ENCODE measurements around the gene RFNG. TPM values are rescaled to one million over a fixed set of nuclear protein-coding genes. Genes with fewer than 3 reads are reported as not detected.
A peak's percentile ranks its signal among the peaks of the same experiment; 100 is the strongest.

The RFNG gene
- total and polyA plus RNA-seq, 2 of the 13 experiments (the other 11 are each of a cell fraction or from before 2014, with no cell fraction given) = 61.4 to 64.0 TPM

DNA sequence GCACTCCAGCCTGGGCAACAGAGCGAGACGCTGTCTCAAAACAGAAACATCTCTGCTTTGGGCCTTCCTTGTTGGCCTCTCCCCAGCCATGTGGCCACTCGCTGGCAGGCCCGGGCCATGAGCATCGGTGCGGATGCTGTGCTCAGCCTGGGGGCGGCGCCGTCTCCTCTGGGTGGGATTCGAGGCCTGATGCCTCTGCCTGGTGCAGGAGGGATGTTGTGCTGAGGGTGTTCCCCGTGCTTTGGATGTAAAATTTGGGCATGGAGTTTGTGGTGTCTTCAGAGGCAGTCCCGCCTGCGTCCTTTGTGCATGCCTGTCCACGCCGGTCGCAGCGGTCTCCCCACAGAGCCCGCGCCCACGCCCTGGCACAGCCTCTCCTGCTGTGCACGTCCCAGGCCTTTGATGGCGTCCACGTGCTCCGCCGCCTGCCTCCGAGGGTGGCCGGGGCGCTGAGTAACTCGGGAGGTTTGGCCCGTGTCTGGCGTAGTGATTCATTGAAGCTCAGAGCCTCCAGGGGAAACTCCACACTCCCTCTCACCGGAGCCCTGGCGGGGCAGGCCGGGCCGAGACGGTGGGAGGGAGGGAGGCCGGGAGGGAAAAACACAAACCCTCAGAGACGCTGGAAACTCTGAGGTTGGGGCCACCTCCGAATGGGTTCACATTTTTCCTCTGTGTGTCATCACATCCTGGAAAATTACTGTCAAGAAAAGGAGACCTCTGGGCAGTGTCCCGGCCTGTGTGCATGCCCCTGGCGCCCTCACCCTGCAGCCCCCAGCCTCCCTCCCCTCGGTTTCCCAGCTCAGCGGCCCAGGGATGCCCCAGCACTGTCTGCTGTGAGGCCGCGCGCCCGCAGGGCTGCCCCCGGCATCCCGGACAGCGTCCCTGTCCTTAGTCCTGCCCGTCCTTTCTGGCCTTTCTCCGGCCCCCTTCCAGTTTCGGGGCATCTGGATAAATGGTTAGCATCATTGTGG is 47.9 kb downstream of the RFNG start:
- POLR2A ChIA-PET = interaction anchor here (0.6 to 16.1 kb wide), 16 partner anchors 10 to 166 kb away, joined by 3 to 470 read pairs (median 4); partner anchors contain the start of genes CENPX, DCXR, LRRC45 and NOTUM
- ATAC-seq = peak; percentile 8
- TF ChIP-seq KDM4B (CRISPR knock-in tag; IDR thresholded peaks at IDR 0.05) (peak; percentile 84), ZNF7 (CRISPR knock-in tag; IDR thresholded peaks at IDR 0.05) (no peak), ZNF101 (CRISPR knock-in tag; IDR thresholded peaks at IDR 0.05; ENCODE audit: borderline replicate concordance, low read depth) (no peak), ZNF10 (CRISPR knock-in tag; IDR thresholded peaks at IDR 0.05; ENCODE audit: borderline replicate concordance, low read depth) (no peak), ZNF879 (CRISPR knock-in tag; IDR thresholded peaks at IDR 0.05) (peak; percentile 48; the same call in 1 of the 2 replicates), SOX13 (IDR thresholded peaks at IDR 0.05) (no peak; the same call in 1 of the 2 replicates), SOX13 (CRISPR knock-in tag; conservative IDR thresholded peaks at IDR 0.05 in 1 of 2, IDR thresholded peaks at IDR 0.05 in 1 of 2) (peak in 1 of 2 experiments; percentile 63; a peak in 2 of 4 replicates), CENPBD1 (CRISPR knock-in tag; IDR thresholded peaks at IDR 0.05; ENCODE audit: borderline replicate concordance, low read depth) (no peak; the same call in 1 of the 2 replicates), ELK4 (CRISPR knock-in tag; IDR thresholded peaks at IDR 0.05; ENCODE audit: borderline replicate concordance) (no peak), IKZF4 (CRISPR knock-in tag; IDR thresholded peaks at IDR 0.05; ENCODE audit: borderline replicate concordance, low read depth, not compliant biosample characterization) (no peak), HOXA5 (CRISPR knock-in tag; IDR thresholded peaks at IDR 0.05) (peak; percentile 51; the same call in 1 of the 2 replicates), ZNF687 (CRISPR knock-in tag; IDR thresholded peaks at IDR 0.05) (peak; percentile 99), RORA (CRISPR knock-in tag; IDR thresholded peaks at IDR 0.05) (no peak), ZNF160 (CRISPR knock-in tag; IDR thresholded peaks at IDR 0.05) (peak; percentile 52; the same call in 1 of the 2 replicates), KLF16 (CRISPR knock-in tag; IDR thresholded peaks at IDR 0.05) (peak; percentile 34 to 76; a peak in 2 of 4 replicates)
- TF ChIP-seq, protein P1, sequence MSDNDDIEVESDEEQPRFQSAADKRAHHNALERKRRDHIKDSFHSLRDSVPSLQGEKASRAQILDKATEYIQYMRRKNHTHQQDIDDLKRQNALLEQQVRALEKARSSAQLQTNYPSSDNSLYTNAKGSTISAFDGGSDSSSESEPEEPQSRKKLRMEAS (IDR thresholded peaks at IDR 0.05) = no peak

More for the DNA sequence above, 47.9 kb downstream of the RFNG start:
- DNase-seq (ENCODE audit: low spot score) = peak; percentile 92
- 61% methylated on average over 51 of the region's 53 CpGs for WGBS (ENCODE audit: low lambda C conversion rate)
- in situ Hi-C loops (cut with HindIII; ENCODE audit: extremely low pct_ligation_motif_present, low pct_unique_long_range_greater_than_20kb) (no loop called here), intact Hi-C loops (cut with micrococcal nuclease; ENCODE audit: unreplicated experiment) (no loop called here)
- H3K9me3 ChIP-seq (ENCODE audit: low read length) = no peaks in the 10 kb centered on the region
- H3K27me3 ChIP-seq (ENCODE audit: control insufficient read depth in 1 of 2, insufficient read depth in 2 of 2, low read length in 2 of 2) = no peaks in the 10 kb centered on the region
- H3K79me2 ChIP-seq (ENCODE audit: insufficient read depth, low read length) = peaks cover 56% of the 10 kb centered on the region
- peak overlapping the region; percentile 36 for H3K4me2 ChIP-seq (ENCODE audit: low read depth, low read length)
- peak; percentile 71 for FAIRE-seq
- H3K27ac ChIP-seq (ENCODE audit: extremely low read length, insufficient read depth, low read length) = peak overlapping the region; percentile 95
- BruUV-seq (replicated peaks) = no TSS peak
- peaks cover 76% of the 10 kb centered on the region for H3K4me1 ChIP-seq (ENCODE audit: insufficient read depth, low read length)
- peaks cover 17 to 28% of the 10 kb centered on the region in 2 experiments for H3K36me3 ChIP-seq (replicated peaks in 1 of 2; ENCODE audit: control insufficient read depth in 1 of 2, insufficient read depth in 2 of 2, low read length in 2 of 2)
- H2AFZ ChIP-seq (ENCODE audit: low read length) = no peak overlapping the region
- CTCF ChIA-PET (ENCODE audit: low intra/inter-chr PET ratio, low total read pairs) = interaction anchor here (1.6 kb wide), 1 partner anchor 44 kb away, joined by 14 read pairs; no protein-coding TSS in a partner anchor
- no peaks in the 10 kb centered on the region for H4K20me1 ChIP-seq (ENCODE audit: insufficient read depth, low read length)
- peak overlapping the region in 1 of 3 experiments; percentile 29; a peak in 1 of 6 replicates for H3K4me3 ChIP-seq (replicated peaks in 1 of 3; ENCODE audit: insufficient read depth in 1 of 3, low read depth in 2 of 3, low read length in 3 of 3)
- peak overlapping the region; percentile 50 for H3K9ac ChIP-seq (ENCODE audit: insufficient read depth, low read depth, low read length)
